GM18951 (cell line): ENCODE measurements around the gene SLC5A12.

Source experiments
- POLR2A ChIP-seq: IDR thresholded peaks from 4 replicates; pipeline ENCODE4 v1.6.1; 2011; ENCODE audit warnings: mild to moderate bottlenecking; ENCODE audit not compliant: insufficient read length, insufficient read depth; ENCODE audit errors: extremely low read depth
- in situ Hi-C: fragments of 300-500 bp; cut with MboI; formaldehyde crosslinking; loops from one replicate; pipeline ENCODE4 v1.12.0; 2022; ENCODE audit warnings: low sequenced_read_pairs, mixed read lengths, inconsistent platforms; ENCODE audit not compliant: unreplicated experiment

The SLC5A12 gene

GRCh38 chr11:26620282-26621045 lies 101.4 kb downstream of the SLC5A12 start:
- in situ Hi-C loops, result no loop called here
- no peak for TF ChIP-seq POLR2A

- no peak for TF ChIP-seq POLR2A
Measured at GRCh38 chr11:26618441-26618840, 103.4 kb downstream of the SLC5A12 start.

More at GRCh38 chr11:26618441-26618840, 103.4 kb downstream of the SLC5A12 start:
- in situ Hi-C loops, result no loop called here
